Measurements from ENCODE around the gene SLC15A1. TPM values are rescaled to one million over a fixed set of nuclear protein-coding genes. Genes with fewer than 3 reads are reported as not detected.

The SLC15A1 gene
- total RNA-seq, 4 donors from 2014 or later = 0.57 TPM; not detected in 3

DNA sequence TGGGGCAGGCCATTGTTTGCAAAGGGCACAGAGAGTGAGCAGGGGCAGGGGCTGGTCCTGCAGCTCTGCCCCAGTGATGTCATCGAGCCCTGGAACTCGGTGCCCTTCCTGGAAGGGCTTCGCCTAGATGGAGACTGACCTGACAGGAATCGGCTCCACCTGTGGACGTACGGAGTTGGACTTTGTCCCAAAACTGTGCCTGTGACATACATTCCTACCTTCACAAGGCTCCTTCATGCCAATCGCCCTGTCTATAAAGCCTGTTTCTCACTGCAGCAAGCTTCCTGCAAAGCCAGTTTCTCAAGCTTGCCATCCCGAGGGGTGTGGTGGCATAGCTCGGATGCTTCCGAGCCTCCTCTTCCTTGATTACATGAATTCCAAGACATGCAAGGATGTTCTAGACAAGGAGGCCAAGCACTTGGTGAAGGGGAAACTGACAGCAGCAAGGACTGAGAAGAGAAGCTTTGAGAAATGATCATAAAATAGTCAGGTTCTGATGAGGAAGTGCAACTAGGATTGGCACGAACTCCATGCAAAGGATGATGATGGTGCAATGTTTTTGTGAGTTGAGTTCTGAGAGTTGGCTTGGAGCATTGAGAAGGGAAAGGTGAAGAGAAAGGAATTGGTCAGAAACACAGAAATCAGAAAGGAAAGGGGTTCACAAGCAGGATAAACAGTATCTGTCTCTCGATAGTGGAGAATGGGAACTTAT lies 101.9 kb downstream of the SLC15A1 start:
- 72 to 86% methylated on average over 2 to 4 of the region's 12 CpGs for WGBS, 2 donors (ENCODE audit: low coverage in 1 of 2)
- Histone ChIP-seq H3K9me3 (no peaks in the 10 kb centered on the region), H3K4me1 (peaks cover 0 to 7% (median 0%) of the 10 kb centered on the region in 3 donors), H3K27ac (no peak overlapping the region), H3K36me3 (no peaks in the 10 kb centered on the region), H3K4me3 (no peak overlapping the region), H3K27me3 (peaks cover 7% of the 10 kb centered on the region)
- ATAC-seq = no peak
- no peak for TF ChIP-seq POLR2AphosphoS5 (IDR thresholded peaks at IDR 0.05)
- no peak for TF ChIP-seq EP300 (IDR thresholded peaks at IDR 0.05)
- no peak for TF ChIP-seq POLR2A (IDR thresholded peaks at IDR 0.05)
- TF ChIP-seq, protein P1, sequence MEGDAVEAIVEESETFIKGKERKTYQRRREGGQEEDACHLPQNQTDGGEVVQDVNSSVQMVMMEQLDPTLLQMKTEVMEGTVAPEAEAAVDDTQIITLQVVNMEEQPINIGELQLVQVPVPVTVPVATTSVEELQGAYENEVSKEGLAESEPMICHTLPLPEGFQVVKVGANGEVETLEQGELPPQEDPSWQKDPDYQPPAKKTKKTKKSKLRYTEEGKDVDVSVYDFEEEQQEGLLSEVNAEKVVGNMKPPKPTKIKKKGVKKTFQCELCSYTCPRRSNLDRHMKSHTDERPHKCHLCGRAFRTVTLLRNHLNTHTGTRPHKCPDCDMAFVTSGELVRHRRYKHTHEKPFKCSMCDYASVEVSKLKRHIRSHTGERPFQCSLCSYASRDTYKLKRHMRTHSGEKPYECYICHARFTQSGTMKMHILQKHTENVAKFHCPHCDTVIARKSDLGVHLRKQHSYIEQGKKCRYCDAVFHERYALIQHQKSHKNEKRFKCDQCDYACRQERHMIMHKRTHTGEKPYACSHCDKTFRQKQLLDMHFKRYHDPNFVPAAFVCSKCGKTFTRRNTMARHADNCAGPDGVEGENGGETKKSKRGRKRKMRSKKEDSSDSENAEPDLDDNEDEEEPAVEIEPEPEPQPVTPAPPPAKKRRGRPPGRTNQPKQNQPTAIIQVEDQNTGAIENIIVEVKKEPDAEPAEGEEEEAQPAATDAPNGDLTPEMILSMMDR (IDR thresholded peaks at IDR 0.05) = no peak

DNA sequence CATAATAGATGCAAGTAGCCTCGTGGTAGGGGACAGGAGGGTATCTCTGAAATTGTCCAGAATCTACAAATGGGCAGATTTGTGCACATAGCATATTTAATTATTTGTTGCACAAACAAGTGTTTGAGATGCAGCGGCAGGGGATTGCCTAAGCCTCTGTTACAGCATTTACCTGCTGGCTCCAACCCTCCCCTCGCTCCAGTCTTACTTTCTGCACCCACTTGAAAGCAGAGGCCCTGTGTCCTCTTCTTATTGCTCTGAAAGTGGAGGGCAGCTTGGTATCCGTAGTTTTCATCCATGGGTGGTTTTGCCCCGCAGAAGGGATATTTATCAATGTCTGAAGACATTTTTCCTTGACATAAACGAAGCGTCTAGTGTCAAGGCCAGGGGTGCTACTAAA lies 102.6 kb downstream of the SLC15A1 start:
- Histone ChIP-seq H3K36me3 (no peaks in the 10 kb centered on the region), H3K27me3 (peaks cover 7% of the 10 kb centered on the region), H3K4me1 (peaks cover 0 to 7% (median 0%) of the 10 kb centered on the region in 3 donors), H3K4me3 (no peak overlapping the region), H3K27ac (no peak overlapping the region), H3K9me3 (no peaks in the 10 kb centered on the region)
- no peak for ATAC-seq
- WGBS, 2 donors (ENCODE audit: low coverage in 1 of 2) = 74 to 81% methylated on average over 5 to 7 of the region's 7 CpGs
- TF ChIP-seq POLR2AphosphoS5 (IDR thresholded peaks at IDR 0.05) = no peak
- no peak for TF ChIP-seq EP300 (IDR thresholded peaks at IDR 0.05)
- TF ChIP-seq POLR2A (IDR thresholded peaks at IDR 0.05) = no peak
- TF ChIP-seq, protein P1 (IDR thresholded peaks at IDR 0.05) = no peak

DNA sequence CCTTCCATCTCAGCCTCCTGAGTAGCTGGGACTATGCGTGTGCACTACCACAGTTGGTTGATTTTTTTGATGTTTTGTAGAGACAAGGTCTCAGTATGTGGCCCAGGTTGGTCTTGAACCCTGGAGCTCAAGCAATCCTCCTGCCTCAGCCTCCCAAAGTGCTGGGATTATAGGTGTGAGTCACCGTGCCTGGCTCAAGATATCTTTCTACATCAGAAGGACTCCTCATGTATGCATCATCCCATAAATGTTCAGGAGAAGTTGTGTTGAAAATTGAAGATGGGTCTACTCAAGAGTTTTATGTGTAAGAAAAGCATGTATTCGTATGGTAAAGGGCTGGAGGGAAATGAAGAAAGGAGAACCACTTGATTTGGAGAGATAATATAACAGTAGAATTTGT lies 103.8 kb downstream of the SLC15A1 start:
- Histone ChIP-seq H3K27ac (no peak overlapping the region), H3K4me3 (no peak overlapping the region), H3K4me1 (peaks cover 0 to 7% (median 0%) of the 10 kb centered on the region in 3 donors), H3K9me3 (no peaks in the 10 kb centered on the region), H3K27me3 (peaks cover 1% of the 10 kb centered on the region), H3K36me3 (no peaks in the 10 kb centered on the region)
- 71 to 88% methylated on average over 1 to 2 of the region's 3 CpGs for WGBS, 2 donors (ENCODE audit: low coverage in 1 of 2)
- TF ChIP-seq POLR2AphosphoS5 (IDR thresholded peaks at IDR 0.05) = no peak
- no peak for TF ChIP-seq POLR2A (IDR thresholded peaks at IDR 0.05)
- no peak for TF ChIP-seq EP300 (IDR thresholded peaks at IDR 0.05)
- TF ChIP-seq, protein P1 (IDR thresholded peaks at IDR 0.05) = no peak
- no peak for ATAC-seq

DNA sequence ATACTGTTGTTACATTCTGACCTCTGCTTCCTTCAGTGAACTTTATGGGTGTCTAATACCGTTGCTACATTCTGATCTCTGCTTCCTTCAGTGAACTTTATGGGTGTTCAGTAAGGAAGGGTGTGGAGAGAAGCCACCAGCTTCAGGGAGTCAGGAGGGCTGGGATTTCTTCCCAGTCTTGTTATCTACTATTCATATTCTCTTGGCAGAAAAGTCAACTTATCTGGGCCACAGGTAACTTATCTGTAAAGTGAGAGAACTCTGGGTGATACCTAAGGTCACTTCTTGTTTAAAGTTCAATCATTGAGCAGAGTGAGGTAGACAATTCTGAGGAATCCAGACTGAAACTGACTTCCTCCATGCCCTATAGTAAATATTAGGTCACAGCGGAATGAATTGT lies 104.3 kb downstream of the SLC15A1 start:
- ATAC-seq = no peak
- Histone ChIP-seq H3K36me3 (no peaks in the 10 kb centered on the region), H3K27me3 (no peaks in the 10 kb centered on the region), H3K4me3 (no peak overlapping the region), H3K4me1 (peaks cover 0 to 2% (median 0%) of the 10 kb centered on the region in 3 donors), H3K27ac (no peak overlapping the region), H3K9me3 (no peaks in the 10 kb centered on the region)
- TF ChIP-seq EP300 (IDR thresholded peaks at IDR 0.05) = no peak
- no peak for TF ChIP-seq POLR2A (IDR thresholded peaks at IDR 0.05)
- TF ChIP-seq POLR2AphosphoS5 (IDR thresholded peaks at IDR 0.05) = no peak
- TF ChIP-seq, protein P1 (IDR thresholded peaks at IDR 0.05) = no peak
- 57 to 77% methylated on average over 1 to 2 of the region's 2 CpGs for WGBS, 2 donors (ENCODE audit: low coverage in 1 of 2)

DNA sequence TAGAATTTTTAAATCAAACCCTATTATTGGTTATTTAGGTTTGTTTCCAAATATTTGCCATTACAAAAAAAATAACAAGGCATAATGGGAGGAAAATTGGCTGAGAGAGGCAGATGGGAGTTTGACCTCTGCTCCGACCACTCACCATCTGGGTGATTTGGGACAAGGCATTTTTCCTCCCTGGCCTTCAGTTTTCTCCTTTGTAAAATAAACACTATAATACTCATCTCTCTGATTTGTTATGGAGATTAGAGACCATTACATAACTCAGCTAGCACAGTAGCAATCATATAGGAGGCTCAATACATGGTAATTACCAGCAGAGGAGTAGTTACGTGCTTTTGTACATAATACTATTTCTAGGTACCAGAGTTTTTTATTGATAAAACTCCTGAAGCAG lies 105.4 kb downstream of the SLC15A1 start:
- no peaks in the 10 kb centered on the region for H3K36me3 ChIP-seq
- ATAC-seq = no peak
- no peaks in the 10 kb centered on the region for H3K4me1 ChIP-seq
- no peaks in the 10 kb centered on the region for H3K27me3 ChIP-seq
- no peaks in the 10 kb centered on the region for H3K9me3 ChIP-seq
- H3K4me3 ChIP-seq = no peak overlapping the region
- TF ChIP-seq EP300 (IDR thresholded peaks at IDR 0.05) (no peak), POLR2A (IDR thresholded peaks at IDR 0.05) (no peak), POLR2AphosphoS5 (IDR thresholded peaks at IDR 0.05) (no peak)
- TF ChIP-seq, protein P1 (IDR thresholded peaks at IDR 0.05) = no peak
- H3K27ac ChIP-seq = no peak overlapping the region
- 96 to 100% methylated on average over 2 of the region's 2 CpGs for WGBS, 2 donors (ENCODE audit: low coverage in 1 of 2)

All from gastroesophageal sphincter (tissue), 4 donors.